Peyer's patch (tissue), 4 donors: ENCODE measurements around the gene AJUBA. TPM values are rescaled to one million over a fixed set of nuclear protein-coding genes. Genes with fewer than 3 reads are reported as not detected.

Experiments used
- DNase-seq, 3 donors: peaks; one replicate each; pipeline ENCODE4 v3.0.0-alpha.2; 2017 to 2019
- H3K27ac ChIP-seq, 4 donors: fragments of 200-600 bp; sonication (generic); one replicate each; pipeline ENCODE4 v1.5.1; 2016 to 2019
- H3K27me3 ChIP-seq, 2 donors: fragments of 200-600 bp; sonication (generic); one replicate each; pipeline ENCODE4 v1.5.1; 2019
- H3K36me3 ChIP-seq, 3 donors: fragments of 200-600 bp; sonication (generic); one replicate each; pipeline ENCODE4 v1.5.1; 2016 to 2019
- H3K4me1 ChIP-seq, 4 donors: fragments of 200-600 bp; sonication (generic); one replicate each; pipeline ENCODE4 v1.5.1; 2016 to 2019
- H3K4me3 ChIP-seq, 4 donors: fragments of 200-600 bp; sonication (generic); 1 replicate in 3 of 4; 2 replicates in 1 of 4; pipeline ENCODE4 v1.5.1; 2016 to 2019; ENCODE audit warnings: mild to moderate bottlenecking in 1 of 4
- H3K9me3 ChIP-seq, 4 donors: fragments of 200-600 bp; sonication (generic); one replicate each; pipeline ENCODE4 v1.5.1; 2016 to 2019; ENCODE audit warnings: mild to moderate bottlenecking in 1 of 4
- POLR2A ChIP-seq, 2 donors: fragments of 450-650 bp; IDR thresholded peaks; one replicate each; pipeline ENCODE4 v1.5.1; 2017; ENCODE audit warnings: antibody characterized with exemption in 2 of 2, mild to moderate bottlenecking in 2 of 2, moderate library complexity in 2 of 2
- total RNA-seq, 4 donors: library from RNA; depleted of rRNA; stranded (reverse); fragments of >200 nt; gene quantifications; one replicate each; pipeline ENCODE4 v1.1.0, GENCODE V29; 2016
- TF ChIP-seq, protein P1 (sequence below), 6 experiments: fragments of 450-650 bp in 4 of 6; fragments of 200-600 bp in 2 of 6; sonication (generic) in 1 of 6; IDR thresholded peaks; one replicate each; pipeline ENCODE4 v1.5.1; 2017 to 2019; ENCODE audit warnings: antibody characterized with exemption in 6 of 6, mild to moderate bottlenecking in 3 of 6, moderate library complexity in 1 of 6

AJUBA gene
- total RNA-seq, 4 donors from 2014 or later: 0.70 to 3.3 (median 2.4) TPM

GRCh38 chr14:23002592-23002991, 20.2 kb upstream of the AJUBA start:
- no peak overlapping the region for H3K4me3 ChIP-seq

GRCh38 chr14:23000860-23001259, 18.5 kb upstream of the AJUBA start:
- Histone ChIP-seq H3K4me3 (no peak overlapping the region), H3K4me1 (no peaks in the 10 kb centered on the region), H3K27ac (no peak overlapping the region), H3K9me3 (no peaks in the 10 kb centered on the region), H3K36me3 (no peaks in the 10 kb centered on the region), H3K27me3 (no peaks in the 10 kb centered on the region)
- DNase-seq: no peak
- TF ChIP-seq, protein P1, sequence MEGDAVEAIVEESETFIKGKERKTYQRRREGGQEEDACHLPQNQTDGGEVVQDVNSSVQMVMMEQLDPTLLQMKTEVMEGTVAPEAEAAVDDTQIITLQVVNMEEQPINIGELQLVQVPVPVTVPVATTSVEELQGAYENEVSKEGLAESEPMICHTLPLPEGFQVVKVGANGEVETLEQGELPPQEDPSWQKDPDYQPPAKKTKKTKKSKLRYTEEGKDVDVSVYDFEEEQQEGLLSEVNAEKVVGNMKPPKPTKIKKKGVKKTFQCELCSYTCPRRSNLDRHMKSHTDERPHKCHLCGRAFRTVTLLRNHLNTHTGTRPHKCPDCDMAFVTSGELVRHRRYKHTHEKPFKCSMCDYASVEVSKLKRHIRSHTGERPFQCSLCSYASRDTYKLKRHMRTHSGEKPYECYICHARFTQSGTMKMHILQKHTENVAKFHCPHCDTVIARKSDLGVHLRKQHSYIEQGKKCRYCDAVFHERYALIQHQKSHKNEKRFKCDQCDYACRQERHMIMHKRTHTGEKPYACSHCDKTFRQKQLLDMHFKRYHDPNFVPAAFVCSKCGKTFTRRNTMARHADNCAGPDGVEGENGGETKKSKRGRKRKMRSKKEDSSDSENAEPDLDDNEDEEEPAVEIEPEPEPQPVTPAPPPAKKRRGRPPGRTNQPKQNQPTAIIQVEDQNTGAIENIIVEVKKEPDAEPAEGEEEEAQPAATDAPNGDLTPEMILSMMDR (IDR thresholded peaks at IDR 0.05): no peak
- TF ChIP-seq POLR2A (IDR thresholded peaks at IDR 0.05): no peak

More at GRCh38 chr14:23002592-23002991, 20.2 kb upstream of the AJUBA start:
- Histone ChIP-seq H3K27ac (no peak overlapping the region), H3K36me3 (no peaks in the 10 kb centered on the region), H3K27me3 (no peaks in the 10 kb centered on the region), H3K4me1 (peaks cover 0 to 8% (median 0%) of the 10 kb centered on the region in 4 donors), H3K9me3 (no peaks in the 10 kb centered on the region)
- TF ChIP-seq POLR2A (IDR thresholded peaks at IDR 0.05): no peak
- TF ChIP-seq, protein P1 (IDR thresholded peaks at IDR 0.05): no peak
- no peak for DNase-seq

DNA sequence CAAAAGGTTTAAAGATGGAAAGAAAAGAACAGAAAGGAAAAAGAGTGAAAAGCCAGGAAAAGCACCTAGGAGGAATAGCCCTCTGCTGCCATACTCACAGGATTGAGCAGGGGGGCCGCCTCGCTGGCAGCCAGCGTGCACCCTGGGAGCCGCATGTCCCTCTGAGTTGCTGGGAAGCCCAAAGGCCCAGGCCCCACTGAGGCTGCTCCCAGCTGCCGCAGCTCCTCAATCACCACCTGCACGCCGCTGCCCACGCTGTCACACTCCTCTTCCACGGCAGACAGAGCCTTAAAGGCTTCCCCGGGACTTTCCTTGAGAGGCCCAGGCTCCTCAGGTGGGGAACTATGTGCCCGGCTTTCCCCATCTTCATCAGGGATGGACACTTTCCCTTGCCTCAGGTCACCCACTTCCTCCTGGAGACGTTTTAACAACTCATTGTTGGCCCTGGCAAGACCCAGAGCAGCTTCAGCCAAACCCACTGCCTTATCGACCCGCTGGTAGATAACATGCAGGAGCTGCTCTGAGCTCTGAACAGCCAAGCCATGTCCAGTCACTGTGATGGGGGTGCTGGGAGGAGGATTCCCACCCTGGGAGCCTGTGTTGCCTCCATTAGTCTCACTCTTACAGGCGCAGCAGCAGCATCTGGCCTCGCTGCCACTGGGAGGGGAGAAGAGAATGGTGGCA, 16.1 kb upstream of the AJUBA start:
- Histone ChIP-seq H3K4me3 (no peak overlapping the region), H3K27ac (no peak overlapping the region), H3K4me1 (no peaks in the 10 kb centered on the region), H3K36me3 (no peaks in the 10 kb centered on the region), H3K9me3 (no peaks in the 10 kb centered on the region), H3K27me3 (no peaks in the 10 kb centered on the region)
- no peak for TF ChIP-seq POLR2A (IDR thresholded peaks at IDR 0.05)
- TF ChIP-seq, protein P1 (IDR thresholded peaks at IDR 0.05): no peak
- DNase-seq: no peak

GRCh38 chr14:22997676-22998323, 15.4 kb upstream of the AJUBA start:
- H3K4me1 ChIP-seq: no peaks in the 10 kb centered on the region
- DNase-seq: no peak
- H3K9me3 ChIP-seq: no peaks in the 10 kb centered on the region
- no peaks in the 10 kb centered on the region for H3K27me3 ChIP-seq
- no peak overlapping the region for H3K4me3 ChIP-seq
- no peak for TF ChIP-seq POLR2A (IDR thresholded peaks at IDR 0.05)
- TF ChIP-seq, protein P1 (IDR thresholded peaks at IDR 0.05): no peak
- H3K27ac ChIP-seq: no peak overlapping the region
- H3K36me3 ChIP-seq: no peaks in the 10 kb centered on the region

- DNase-seq: no peak
- Histone ChIP-seq H3K4me3 (no peak overlapping the region), H3K27me3 (no peaks in the 10 kb centered on the region), H3K9me3 (no peaks in the 10 kb centered on the region), H3K4me1 (no peaks in the 10 kb centered on the region), H3K36me3 (no peaks in the 10 kb centered on the region), H3K27ac (no peak overlapping the region)
- TF ChIP-seq, protein P1 (IDR thresholded peaks at IDR 0.05): no peak
- no peak for TF ChIP-seq POLR2A (IDR thresholded peaks at IDR 0.05)
These were observed 14.7 kb upstream of the AJUBA start for GRCh38 chr14:22996768-22997654.
